Suprapubic skin (tissue), 3 donors: ENCODE results near the gene FUCA1.

Experiments
- POLR2AphosphoS5 ChIP-seq, 3 donors: sonication (generic); formaldehyde crosslinking; IDR thresholded peaks; one replicate each; pipeline ENCODE4 v1.6.1; 2017; ENCODE audit warnings: antibody characterized with exemption in 3 of 3
- TF ChIP-seq, protein P1 (sequence below), 2 donors: fragments of 200-600 bp in 1 of 2; fragments of 450-650 bp in 1 of 2; sonication (generic) in 1 of 2; IDR thresholded peaks; one replicate each; pipeline ENCODE4 v1.5.1; 2016 to 2019; ENCODE audit warnings: antibody characterized with exemption in 2 of 2, mild to moderate bottlenecking in 1 of 2, moderate library complexity in 1 of 2

DNA sequence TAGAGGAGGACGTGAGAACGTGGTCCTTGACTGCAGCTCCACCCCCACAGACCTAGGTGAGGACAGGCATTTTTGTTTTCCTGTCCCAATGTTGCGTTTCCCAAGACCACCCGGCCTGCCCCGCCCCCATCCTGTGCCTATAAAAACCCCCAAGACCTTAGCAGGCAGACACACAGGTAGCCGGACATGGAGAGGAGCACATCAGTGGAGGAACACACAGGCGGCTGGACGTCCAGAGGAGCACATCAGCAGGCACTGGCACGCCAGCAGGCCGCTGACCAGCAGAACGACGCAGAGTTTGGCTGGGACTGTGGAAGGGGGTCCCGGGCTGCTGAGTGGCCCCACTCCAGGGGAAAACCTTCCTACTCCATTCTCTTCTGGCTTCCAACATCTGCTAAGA is 30.2 kb downstream of the FUCA1 start:
- TF ChIP-seq, protein P1, sequence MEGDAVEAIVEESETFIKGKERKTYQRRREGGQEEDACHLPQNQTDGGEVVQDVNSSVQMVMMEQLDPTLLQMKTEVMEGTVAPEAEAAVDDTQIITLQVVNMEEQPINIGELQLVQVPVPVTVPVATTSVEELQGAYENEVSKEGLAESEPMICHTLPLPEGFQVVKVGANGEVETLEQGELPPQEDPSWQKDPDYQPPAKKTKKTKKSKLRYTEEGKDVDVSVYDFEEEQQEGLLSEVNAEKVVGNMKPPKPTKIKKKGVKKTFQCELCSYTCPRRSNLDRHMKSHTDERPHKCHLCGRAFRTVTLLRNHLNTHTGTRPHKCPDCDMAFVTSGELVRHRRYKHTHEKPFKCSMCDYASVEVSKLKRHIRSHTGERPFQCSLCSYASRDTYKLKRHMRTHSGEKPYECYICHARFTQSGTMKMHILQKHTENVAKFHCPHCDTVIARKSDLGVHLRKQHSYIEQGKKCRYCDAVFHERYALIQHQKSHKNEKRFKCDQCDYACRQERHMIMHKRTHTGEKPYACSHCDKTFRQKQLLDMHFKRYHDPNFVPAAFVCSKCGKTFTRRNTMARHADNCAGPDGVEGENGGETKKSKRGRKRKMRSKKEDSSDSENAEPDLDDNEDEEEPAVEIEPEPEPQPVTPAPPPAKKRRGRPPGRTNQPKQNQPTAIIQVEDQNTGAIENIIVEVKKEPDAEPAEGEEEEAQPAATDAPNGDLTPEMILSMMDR (IDR thresholded peaks at IDR 0.05) = no peak
- no peak for TF ChIP-seq POLR2AphosphoS5 (IDR thresholded peaks at IDR 0.05)
